ENCODE measurements around the gene TXK.
A peak's percentile ranks its signal among the peaks of the same experiment; 100 is the strongest.

The TXK gene

DNA sequence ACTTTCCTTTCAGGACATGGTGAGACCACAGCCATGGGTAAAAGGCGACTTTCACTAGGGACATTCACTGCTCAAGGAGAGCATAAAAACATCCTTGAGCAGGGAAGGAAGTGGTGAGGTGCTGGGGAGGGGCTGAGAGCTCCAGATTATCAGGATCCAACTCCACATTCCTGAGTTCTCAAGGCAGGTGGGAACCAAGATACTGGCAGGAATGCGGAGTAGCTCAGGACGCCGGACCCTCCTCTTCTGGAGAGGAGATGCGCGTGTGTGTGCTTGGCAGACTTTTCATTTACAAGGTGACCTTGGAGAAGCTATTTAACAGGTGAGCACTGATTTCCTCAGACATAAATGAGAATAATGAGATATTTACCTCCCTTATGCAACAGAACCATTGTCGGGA lies 41.3 kb upstream of the TXK start:
- Histone ChIP-seq H2AFZ (ENCODE audit: low read depth, low read length, severe bottlenecking) (no peak overlapping the region), H3K27me3 (ENCODE audit: low read length) (no peaks in the 10 kb centered on the region), H4K20me1 (ENCODE audit: low read depth, low read length) (no peaks in the 10 kb centered on the region), H3K4me3 (ENCODE audit: insufficient read depth, low read length, poor library complexity, severe bottlenecking) (no peak overlapping the region), H3K9me3 (ENCODE audit: insufficient read depth, low read length) (peaks cover 5% of the 10 kb centered on the region; the same call in 1 of the 2 replicates), H3K79me2 (ENCODE audit: insufficient read depth, low read length) (peaks cover 66% of the 10 kb centered on the region), H3K36me3 (ENCODE audit: low read length) (peaks cover 20% of the 10 kb centered on the region), H3K9me2 (replicated peaks; ENCODE audit: insufficient read depth, low read length) (no peaks in the 10 kb centered on the region), H3F3A (ENCODE audit: insufficient read depth) (peaks cover 5% of the 10 kb centered on the region; the same call in 1 of the 2 replicates), H3K4me2 (ENCODE audit: low read depth, low read length, poor library complexity, severe bottlenecking) (no peak overlapping the region), H3K27ac (ENCODE audit: low read depth, low read length) (peak overlapping the region; percentile 26; the same call in 1 of the 2 replicates), H3K9ac (ENCODE audit: low read length) (no peak overlapping the region)
- TF ChIP-seq, protein P1, sequence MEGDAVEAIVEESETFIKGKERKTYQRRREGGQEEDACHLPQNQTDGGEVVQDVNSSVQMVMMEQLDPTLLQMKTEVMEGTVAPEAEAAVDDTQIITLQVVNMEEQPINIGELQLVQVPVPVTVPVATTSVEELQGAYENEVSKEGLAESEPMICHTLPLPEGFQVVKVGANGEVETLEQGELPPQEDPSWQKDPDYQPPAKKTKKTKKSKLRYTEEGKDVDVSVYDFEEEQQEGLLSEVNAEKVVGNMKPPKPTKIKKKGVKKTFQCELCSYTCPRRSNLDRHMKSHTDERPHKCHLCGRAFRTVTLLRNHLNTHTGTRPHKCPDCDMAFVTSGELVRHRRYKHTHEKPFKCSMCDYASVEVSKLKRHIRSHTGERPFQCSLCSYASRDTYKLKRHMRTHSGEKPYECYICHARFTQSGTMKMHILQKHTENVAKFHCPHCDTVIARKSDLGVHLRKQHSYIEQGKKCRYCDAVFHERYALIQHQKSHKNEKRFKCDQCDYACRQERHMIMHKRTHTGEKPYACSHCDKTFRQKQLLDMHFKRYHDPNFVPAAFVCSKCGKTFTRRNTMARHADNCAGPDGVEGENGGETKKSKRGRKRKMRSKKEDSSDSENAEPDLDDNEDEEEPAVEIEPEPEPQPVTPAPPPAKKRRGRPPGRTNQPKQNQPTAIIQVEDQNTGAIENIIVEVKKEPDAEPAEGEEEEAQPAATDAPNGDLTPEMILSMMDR (IDR thresholded peaks at IDR 0.05; ENCODE audit: insufficient read depth, low read length, poor library complexity, severe bottlenecking) = no peak
- TF ChIP-seq EZH2phosphoT487 (conservative IDR thresholded peaks at IDR 0.05; ENCODE audit: low read length) = no peak

DNA sequence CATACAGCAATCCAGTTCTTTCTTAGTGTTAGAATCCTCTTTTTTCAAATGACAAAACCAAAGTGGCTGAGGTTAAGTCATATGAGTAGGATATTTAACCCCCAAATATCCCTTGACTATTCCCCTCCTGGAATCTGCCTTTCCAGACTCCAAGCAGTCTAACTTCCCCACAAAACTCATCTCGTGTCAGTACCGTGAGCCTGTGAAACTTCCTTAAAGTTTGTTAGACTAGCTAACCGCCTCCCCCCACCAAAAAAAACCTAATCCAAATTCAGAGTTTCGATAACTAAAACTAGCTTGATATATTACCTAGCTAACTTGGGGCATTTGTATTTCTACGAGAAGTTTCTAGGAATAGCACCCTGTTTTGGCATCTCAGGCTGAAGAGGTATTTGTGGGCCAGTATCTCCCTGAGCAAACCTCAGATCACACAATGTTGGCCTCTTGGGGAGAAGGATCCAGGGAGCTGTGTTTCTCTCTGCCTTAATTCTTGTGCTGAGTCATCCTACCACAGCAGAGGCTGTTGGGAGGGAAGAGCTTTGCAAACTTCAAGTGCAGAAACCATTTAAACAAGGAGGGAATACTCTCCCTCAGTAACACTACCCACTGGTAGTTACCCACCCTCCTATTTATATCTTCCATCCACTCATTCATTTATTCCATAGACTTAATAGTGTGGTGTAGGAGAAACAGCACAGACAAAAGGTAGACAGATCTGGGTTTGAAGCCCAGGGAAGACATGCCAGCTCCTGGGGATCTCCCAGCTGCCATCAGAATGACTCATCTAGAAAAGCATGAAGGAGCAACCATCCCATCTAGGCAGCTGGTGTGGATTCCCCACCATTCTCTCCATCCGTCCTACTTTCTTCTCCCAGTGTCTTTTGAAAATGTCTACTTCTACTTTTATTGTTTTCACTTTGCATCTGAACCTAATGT lies 39.3 kb upstream of the TXK start:
- Histone ChIP-seq H4K20me1 (ENCODE audit: low read depth, low read length) (no peaks in the 10 kb centered on the region), H3K27ac (ENCODE audit: low read depth, low read length) (peak overlapping the region; percentile 5; the same call in 1 of the 2 replicates), H3K79me2 (ENCODE audit: insufficient read depth, low read length) (peaks cover 49% of the 10 kb centered on the region), H3K9ac (ENCODE audit: low read length) (no peak overlapping the region), H3K27me3 (ENCODE audit: low read length) (no peaks in the 10 kb centered on the region), H3F3A (ENCODE audit: insufficient read depth) (peaks cover 5% of the 10 kb centered on the region; the same call in 1 of the 2 replicates), H3K9me3 (ENCODE audit: insufficient read depth, low read length) (peaks cover 5% of the 10 kb centered on the region; the same call in 1 of the 2 replicates), H3K9me2 (replicated peaks; ENCODE audit: insufficient read depth, low read length) (no peaks in the 10 kb centered on the region), H3K4me2 (ENCODE audit: low read depth, low read length, poor library complexity, severe bottlenecking) (no peak overlapping the region), H3K36me3 (ENCODE audit: low read length) (peaks cover 35% of the 10 kb centered on the region), H2AFZ (ENCODE audit: low read depth, low read length, severe bottlenecking) (no peak overlapping the region), H3K4me3 (ENCODE audit: insufficient read depth, low read length, poor library complexity, severe bottlenecking) (no peak overlapping the region)
- no peak for TF ChIP-seq EZH2phosphoT487 (conservative IDR thresholded peaks at IDR 0.05; ENCODE audit: low read length)
- TF ChIP-seq, protein P1 (IDR thresholded peaks at IDR 0.05; ENCODE audit: insufficient read depth, low read length, poor library complexity, severe bottlenecking) = no peak

DNA sequence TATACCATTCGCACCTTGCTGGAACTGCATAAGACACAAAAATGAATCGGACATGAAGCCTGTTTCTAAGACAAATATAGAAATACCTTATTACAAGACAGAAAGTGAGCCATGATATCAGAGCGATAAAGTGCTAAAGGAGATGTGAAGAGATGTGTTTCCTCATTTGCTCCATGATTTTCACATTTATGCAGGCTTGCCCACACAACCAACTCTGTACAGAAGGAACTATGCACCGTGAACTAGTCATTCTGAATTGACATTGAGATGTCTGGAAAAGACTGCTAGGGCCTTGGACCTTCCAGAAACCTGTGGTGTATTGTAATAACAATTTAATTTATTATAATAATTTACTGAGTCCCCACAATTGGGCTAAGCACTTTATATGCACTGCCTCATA lies 38.6 kb upstream of the TXK start:
- Histone ChIP-seq H3K79me2 (ENCODE audit: insufficient read depth, low read length) (peaks cover 42% of the 10 kb centered on the region), H3K27ac (ENCODE audit: low read depth, low read length) (no peak overlapping the region), H4K20me1 (ENCODE audit: low read depth, low read length) (no peaks in the 10 kb centered on the region), H3K4me2 (ENCODE audit: low read depth, low read length, poor library complexity, severe bottlenecking) (no peak overlapping the region), H3K9me2 (replicated peaks; ENCODE audit: insufficient read depth, low read length) (no peaks in the 10 kb centered on the region), H3K9me3 (ENCODE audit: insufficient read depth, low read length) (no peaks in the 10 kb centered on the region), H3K4me3 (ENCODE audit: insufficient read depth, low read length, poor library complexity, severe bottlenecking) (no peak overlapping the region), H3K27me3 (ENCODE audit: low read length) (no peaks in the 10 kb centered on the region), H3K9ac (ENCODE audit: low read length) (no peak overlapping the region), H3F3A (ENCODE audit: insufficient read depth) (peaks cover 5% of the 10 kb centered on the region; the same call in 1 of the 2 replicates), H2AFZ (ENCODE audit: low read depth, low read length, severe bottlenecking) (no peak overlapping the region), H3K36me3 (ENCODE audit: low read length) (peaks cover 37% of the 10 kb centered on the region)
- TF ChIP-seq EZH2phosphoT487 (conservative IDR thresholded peaks at IDR 0.05; ENCODE audit: low read length) = no peak
- TF ChIP-seq, protein P1 (IDR thresholded peaks at IDR 0.05; ENCODE audit: insufficient read depth, low read length, poor library complexity, severe bottlenecking) = no peak
